Subcutaneous adipose tissue (tissue), 4 donors: ENCODE results near the gene CPXM1. TPM values are rescaled to one million over a fixed set of nuclear protein-coding genes. Genes with fewer than 3 reads are reported as not detected.

Source experiments
- total RNA-seq, 4 donors: library from RNA; depleted of rRNA; stranded (reverse); fragments of >200 nt; gene quantifications; one replicate each; pipeline ENCODE4 v1.1.0, GENCODE V29; 2016
- TF ChIP-seq, protein P1 (sequence below): fragments of 450-650 bp; IDR thresholded peaks from one replicate; pipeline ENCODE4 v1.5.1; 2016; ENCODE audit warnings: low read depth, mild to moderate bottlenecking, control low read depth, antibody characterized with exemption, moderate library complexity

CPXM1 gene
- total RNA-seq, 4 donors from 2014 or later, result 9.8 to 85.5 (median 19.9) TPM

DNA sequence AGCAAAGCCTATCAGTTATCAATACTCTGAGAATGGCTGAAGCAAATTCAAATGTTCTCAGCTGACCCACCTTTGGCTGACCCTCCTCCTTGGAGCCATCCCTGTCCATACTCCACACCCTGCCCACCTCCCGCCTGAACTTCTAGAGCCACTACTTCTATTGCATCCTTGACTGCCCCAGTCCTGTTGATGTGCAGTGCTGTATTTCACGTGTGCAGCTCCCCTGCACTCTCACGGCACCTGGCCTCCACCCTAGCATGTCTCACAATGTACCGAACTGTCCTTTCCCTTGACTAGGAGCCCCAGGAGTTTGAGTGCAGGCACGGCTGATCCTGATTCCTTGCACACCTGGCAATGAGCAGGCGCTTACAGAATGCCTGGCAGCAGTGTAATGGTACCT lies 7.0 kb downstream of the CPXM1 start:
- TF ChIP-seq, protein P1, sequence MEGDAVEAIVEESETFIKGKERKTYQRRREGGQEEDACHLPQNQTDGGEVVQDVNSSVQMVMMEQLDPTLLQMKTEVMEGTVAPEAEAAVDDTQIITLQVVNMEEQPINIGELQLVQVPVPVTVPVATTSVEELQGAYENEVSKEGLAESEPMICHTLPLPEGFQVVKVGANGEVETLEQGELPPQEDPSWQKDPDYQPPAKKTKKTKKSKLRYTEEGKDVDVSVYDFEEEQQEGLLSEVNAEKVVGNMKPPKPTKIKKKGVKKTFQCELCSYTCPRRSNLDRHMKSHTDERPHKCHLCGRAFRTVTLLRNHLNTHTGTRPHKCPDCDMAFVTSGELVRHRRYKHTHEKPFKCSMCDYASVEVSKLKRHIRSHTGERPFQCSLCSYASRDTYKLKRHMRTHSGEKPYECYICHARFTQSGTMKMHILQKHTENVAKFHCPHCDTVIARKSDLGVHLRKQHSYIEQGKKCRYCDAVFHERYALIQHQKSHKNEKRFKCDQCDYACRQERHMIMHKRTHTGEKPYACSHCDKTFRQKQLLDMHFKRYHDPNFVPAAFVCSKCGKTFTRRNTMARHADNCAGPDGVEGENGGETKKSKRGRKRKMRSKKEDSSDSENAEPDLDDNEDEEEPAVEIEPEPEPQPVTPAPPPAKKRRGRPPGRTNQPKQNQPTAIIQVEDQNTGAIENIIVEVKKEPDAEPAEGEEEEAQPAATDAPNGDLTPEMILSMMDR, result no peak

GRCh38 chr20:2783908-2784566 lies 16.4 kb downstream of the CPXM1 start:
- TF ChIP-seq, protein P1, result no peak

DNA sequence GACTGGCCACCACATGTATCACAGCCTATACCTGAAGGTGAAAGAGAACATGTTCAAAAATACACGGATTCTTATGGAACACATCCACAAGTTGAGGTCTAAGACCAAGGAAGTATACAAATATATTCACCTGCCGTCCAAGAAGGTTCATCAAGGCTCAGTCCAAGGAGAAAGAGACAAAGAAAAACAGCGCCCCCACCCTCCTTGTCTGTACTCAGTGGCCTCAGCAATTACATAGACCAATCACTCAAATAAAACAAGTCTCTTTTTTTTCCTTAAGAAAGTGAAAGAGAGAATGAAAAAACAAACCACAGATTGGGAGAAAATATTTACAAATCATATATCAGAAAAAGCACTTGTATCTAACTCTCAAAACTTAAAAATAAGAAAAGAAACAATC lies 19.5 kb downstream of the CPXM1 start:
- TF ChIP-seq, protein P1, result no peak

DNA sequence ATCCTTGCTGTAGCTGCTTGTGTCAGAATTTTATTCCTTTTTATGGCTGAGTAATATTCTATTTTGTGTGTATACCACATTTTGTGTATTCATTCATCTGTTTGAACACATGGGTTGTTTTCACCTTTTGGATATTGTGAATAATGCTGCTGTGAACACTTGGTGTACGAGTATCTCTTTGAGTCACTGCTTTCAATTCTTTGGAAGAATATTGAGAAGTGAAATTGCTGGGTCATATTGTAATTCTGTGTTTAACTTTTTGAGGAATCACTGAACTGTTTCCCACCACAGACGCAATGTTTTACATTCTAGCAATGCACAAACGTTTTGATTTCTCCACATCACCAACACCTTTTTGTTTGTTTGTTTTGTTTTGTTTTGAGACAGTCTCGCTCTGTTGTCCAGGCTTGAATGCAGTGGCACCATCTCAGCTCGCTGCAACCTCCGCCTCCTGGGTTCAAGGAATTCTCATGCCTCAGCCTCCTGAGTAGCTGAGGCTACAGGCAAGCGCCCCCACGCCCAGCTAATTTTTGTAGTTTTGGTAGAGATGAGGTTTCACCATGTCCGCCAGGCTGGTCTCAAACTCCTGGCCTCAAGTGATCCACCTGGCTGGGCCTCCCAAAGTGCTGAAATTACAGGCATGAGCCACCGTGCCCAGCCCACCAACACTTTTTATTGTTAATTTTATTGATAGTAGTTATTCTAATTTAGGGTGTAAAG lies 21.7 kb downstream of the CPXM1 start:
- TF ChIP-seq, protein P1, result no peak

DNA sequence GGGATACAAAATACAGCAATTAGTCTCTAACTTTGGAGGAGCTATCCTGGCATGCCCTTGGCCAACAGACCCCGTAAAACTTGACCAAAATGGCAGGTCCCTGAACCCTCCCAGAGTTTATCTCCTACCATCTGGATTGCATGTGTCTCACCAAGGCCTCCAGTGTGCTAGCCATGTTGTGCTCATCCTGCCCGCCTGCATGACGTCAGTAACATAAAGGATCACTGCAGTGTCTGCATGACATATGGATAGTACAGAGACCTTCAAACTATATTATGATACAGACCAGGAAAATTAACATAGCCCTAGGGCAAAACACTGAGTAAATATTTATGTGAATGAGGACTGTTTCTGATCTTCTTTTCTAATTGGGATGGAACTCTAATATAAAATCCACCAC lies 25.3 kb downstream of the CPXM1 start:
- TF ChIP-seq, protein P1, result no peak

- TF ChIP-seq, protein P1, result no peak
Observed at GRCh38 chr20:2773812-2774211, 26.6 kb downstream of the CPXM1 start.

DNA sequence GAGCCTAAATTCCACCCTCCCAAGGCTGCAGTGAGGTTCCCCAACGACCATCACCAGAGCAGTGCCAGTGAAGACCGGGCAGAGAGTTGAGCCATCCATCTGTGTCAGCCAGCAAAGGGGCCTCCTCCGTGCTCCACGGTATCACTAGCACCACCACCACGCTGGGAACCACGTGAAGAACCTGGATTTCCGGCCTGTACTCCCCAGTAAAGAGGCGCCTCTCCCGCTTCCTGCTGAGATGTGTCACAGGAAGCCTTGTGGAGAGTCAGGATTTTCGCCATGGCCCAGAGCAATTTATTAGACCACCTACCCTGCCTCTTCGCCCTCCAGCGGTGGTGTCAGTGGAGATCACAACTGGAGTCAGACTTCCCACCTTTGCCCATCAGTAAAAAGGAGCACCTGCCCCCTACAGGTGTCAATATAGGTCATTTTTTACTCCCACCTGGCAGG lies 28.8 kb downstream of the CPXM1 start:
- TF ChIP-seq, protein P1, result no peak
